ENCODE data around the gene KRTCAP3.

KRTCAP3 gene

DNA sequence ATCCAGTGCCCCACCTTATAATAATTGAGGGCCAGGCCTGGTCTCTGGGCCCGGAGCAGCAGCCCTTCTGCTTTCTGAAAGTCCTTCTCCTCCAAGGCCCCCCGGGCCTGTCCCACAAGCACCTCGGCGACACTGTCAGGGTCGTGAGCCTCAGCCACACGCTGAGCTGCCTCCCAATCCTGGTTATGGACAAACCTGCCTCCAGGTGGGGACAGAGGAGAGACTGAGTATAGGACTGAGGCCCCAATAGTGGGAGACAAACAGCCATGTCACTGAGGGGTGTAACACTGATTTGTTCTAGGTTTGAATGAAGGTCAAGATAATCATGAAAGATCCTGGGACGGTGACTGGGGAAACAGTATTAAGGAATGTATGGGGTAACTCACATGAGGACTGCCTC is 11.8 kb downstream of the KRTCAP3 start:
- DNase-seq (ENCODE audit: low read depth) = no peak
- TF ChIP-seq CTCF (IDR thresholded peaks at IDR 0.05; ENCODE audit: low read depth, low read length, missing control alignments) = no peak
- no peak overlapping the region for H3K4me3 ChIP-seq (ENCODE audit: low read depth, low read length)

DNA sequence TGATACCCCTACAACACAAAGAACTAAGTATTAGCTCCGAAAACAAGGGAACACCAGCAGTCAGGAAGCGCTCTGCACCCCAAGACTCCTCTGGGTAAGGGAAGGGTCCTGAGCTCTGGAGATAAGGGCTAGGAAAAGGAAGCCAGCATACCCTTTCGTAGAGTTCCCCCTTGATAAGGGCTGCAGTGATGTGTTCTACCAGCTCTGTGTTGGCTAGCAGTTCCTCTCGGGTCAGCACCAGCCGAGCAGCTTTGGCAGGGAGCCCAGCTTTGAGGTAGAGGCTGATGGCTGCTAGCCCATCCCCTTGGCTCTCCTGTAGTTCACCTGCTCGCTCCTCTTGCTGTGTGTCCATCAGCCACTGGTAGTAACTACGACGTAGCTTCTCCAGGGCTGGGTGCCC is 18.9 kb downstream of the KRTCAP3 start:
- no peak overlapping the region for H3K4me3 ChIP-seq (ENCODE audit: low read depth, low read length)
- TF ChIP-seq CTCF (IDR thresholded peaks at IDR 0.05; ENCODE audit: low read depth, low read length, missing control alignments) = no peak
- DNase-seq (ENCODE audit: low read depth) = no peak

- no peak for DNase-seq (ENCODE audit: low read depth)
- no peak for TF ChIP-seq CTCF (IDR thresholded peaks at IDR 0.05; ENCODE audit: low read depth, low read length, missing control alignments)
- no peak overlapping the region for H3K4me3 ChIP-seq (ENCODE audit: low read depth, low read length)
These were observed 22.3 kb downstream of the KRTCAP3 start for GRCh38 chr2:27464443-27464842.

DNA sequence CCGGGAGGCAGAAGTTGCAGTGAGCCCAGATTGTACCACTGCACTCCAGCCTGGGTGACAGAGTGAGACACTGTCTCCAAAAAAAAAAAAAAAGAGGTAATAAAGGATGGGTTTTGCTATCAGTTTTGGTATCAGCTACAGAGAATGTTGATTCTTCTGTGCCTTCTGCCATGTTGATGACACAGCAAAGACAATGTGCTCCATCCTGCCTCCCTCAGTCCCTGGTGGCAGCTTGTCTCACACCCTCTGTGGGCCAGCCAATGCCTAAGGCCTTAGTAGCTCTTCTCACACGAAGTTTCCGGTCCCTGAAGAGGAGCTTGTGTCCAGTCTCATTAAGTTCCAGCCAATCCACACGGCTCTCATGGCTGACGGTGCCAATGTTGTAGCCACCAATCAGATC is 29.8 kb downstream of the KRTCAP3 start:
- H3K4me3 ChIP-seq (ENCODE audit: low read depth, low read length) = no peak overlapping the region
- no peak for TF ChIP-seq CTCF (IDR thresholded peaks at IDR 0.05; ENCODE audit: low read depth, low read length, missing control alignments)
- no peak for DNase-seq (ENCODE audit: low read depth)

DNA sequence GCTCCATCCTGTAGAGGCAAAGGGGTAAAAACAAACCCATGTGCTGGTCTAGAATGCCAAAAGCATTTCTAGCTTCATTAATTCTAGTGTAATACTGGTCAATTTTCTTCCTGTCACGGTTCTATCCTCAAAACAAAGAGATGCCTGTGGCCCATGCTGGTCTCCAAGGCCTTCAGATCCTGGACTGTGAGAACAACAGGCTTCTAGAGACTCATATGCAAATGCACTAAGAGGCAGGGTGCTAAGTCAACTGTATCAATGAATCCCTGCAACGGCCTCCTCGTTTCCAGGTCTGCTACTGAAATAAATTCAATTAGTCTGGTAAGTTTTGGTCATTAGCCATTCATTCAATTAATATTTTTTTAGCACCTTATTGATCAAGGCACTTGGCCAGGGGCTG is 43.3 kb downstream of the KRTCAP3 start:
- TF ChIP-seq CTCF (IDR thresholded peaks at IDR 0.05; ENCODE audit: low read depth, low read length, missing control alignments) = no peak
- H3K4me3 ChIP-seq (ENCODE audit: low read depth, low read length) = no peak overlapping the region
- no peak for DNase-seq (ENCODE audit: low read depth)

- TF ChIP-seq CTCF (IDR thresholded peaks at IDR 0.05; ENCODE audit: low read depth, low read length, missing control alignments) = no peak
- DNase-seq (ENCODE audit: low read depth) = no peak
- peak overlapping the region; percentile 68 for H3K4me3 ChIP-seq (ENCODE audit: low read depth, low read length)
These were observed 46.9 kb downstream of the KRTCAP3 start for GRCh38 chr2:27489118-27489497.

DNA sequence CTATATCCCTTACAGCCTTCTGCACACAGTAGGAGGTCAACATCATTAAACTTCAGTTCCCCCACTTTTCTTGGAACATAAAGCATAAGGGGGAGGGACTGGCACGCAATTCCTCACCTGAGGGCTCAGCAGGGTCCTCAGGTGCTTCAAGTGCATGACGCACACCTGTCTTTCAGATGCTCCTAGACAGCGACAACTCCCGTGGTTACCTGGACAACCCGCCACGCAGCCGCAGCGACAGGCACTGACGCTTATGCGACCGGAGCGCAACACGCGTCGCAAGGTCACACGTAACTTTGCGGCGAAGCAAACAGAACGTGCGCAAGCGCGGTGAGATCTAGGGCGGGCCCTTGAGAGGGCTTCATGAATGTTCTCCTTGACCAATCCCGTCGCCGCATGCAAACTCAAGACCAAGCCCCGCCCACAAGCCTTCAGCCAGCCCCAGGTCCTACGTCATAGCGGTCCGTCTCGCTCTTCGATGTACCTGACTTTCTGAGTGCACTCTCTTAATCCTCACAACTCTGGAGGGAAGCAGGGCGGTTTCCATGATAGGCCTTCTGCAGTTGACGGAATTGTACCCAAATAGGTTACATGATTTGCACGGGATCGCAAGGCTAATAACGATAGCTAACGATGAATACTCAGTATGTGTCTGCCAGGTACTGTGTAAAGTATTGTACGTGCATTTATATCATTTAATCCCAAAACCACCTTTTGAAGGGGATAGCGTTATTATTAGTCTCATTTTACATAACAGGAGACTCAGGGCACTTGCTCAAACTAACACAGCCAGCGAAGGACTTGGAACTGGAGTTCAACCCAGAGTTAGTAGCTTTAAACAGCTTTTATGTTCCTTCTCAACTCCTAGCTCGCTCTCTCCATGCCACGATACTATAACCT is 47.6 kb downstream of the KRTCAP3 start, which contains the start of gene IFT172:
IFT172 (minus strand) TSS at position 246 of the 900 bp plus-strand sequence; CDS start at position 156, 90 bp downstream.
- no peak for TF ChIP-seq CTCF (IDR thresholded peaks at IDR 0.05; ENCODE audit: low read depth, low read length, missing control alignments)
- peak; percentile 98 for DNase-seq (ENCODE audit: low read depth)
- H3K4me3 ChIP-seq (ENCODE audit: low read depth, low read length) = peak within 1 kb of the TSS; percentile 68
